ENCODE measurements around the gene AGPAT4. TPM values are rescaled to one million over a fixed set of nuclear protein-coding genes. Genes with fewer than 3 reads are reported as not detected.

The AGPAT4 gene
- total and polyA plus RNA-seq, 5 donors, result 1.5 to 5.1 (median 3.1) TPM

DNA sequence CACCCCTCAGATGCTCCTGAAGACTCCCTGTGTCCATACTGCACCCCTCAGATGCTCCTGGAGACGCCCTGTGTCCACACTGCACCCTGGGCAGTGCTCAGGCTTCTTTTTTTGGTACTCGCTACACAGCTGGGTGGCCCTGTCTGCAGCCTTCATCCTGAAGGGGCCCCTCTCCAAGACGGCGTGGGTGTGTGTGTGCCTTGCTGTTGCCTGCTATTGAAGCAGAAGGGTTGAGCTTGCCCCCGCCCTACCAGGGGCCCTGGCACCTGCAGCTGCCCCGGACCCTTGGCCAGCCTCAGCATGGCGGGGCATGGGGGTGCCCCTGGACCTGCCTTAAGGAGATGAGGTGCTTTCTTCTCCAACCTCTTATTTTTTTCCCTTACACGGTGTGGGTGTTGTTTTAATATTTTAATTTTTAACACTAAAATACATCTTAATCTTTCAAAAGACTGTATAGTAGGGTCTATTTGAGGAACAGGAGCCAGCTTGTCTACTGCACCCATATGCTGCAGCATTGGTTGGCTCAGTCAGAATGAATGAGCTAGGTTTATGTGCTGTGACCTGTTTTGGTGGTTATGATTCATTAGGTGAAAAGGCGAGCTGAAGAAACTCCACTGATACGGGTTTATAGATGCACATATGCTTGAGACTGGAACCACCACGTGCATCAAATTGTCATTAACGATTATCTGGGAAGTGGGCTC lies 135.9 kb downstream of the AGPAT4 start:
- intact Hi-C loops (cut with DNase I), result no loop called here
- Histone ChIP-seq H3K4me1 (ENCODE audit: control insufficient read depth, insufficient read depth, low read length) (peaks cover 4% of the 10 kb centered on the region), H3K27ac (ENCODE audit: low read length) (no peak overlapping the region), H3K4me3 (ENCODE audit: low read length) (no peak overlapping the region), H3K27me3 (ENCODE audit: control insufficient read depth, insufficient read depth) (no peaks in the 10 kb centered on the region), H3K9me3 (ENCODE audit: control insufficient read depth, low read length) (no peaks in the 10 kb centered on the region)
- WGBS, result 97% methylated on average over 12 of the region's 12 CpGs
- DNase-seq (no peak), ATAC-seq (no peak)

DNA sequence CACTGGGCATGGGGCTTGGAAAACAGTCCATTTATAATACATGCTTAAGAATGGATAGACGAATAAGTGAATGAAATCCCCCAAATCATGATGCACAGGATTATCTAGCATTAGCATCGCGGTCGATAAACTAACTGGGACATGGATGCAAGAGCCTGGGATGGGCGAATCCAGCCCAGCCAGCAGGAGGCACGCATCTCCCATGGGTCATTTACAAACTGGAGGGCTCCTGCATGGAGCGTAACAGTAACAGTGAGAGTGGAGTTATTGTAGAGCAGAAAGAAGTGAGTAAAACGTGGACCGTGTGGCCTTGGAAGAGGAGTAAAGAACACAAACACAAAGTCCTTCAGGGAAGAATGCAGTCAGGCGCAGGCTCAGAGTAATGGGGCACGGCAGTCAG lies 136.5 kb downstream of the AGPAT4 start:
- Histone ChIP-seq H3K9me3 (ENCODE audit: control insufficient read depth, low read length) (no peaks in the 10 kb centered on the region), H3K4me1 (ENCODE audit: control insufficient read depth, insufficient read depth, low read length) (peaks cover 4% of the 10 kb centered on the region), H3K4me3 (ENCODE audit: low read length) (no peak overlapping the region), H3K27me3 (ENCODE audit: control insufficient read depth, insufficient read depth) (no peaks in the 10 kb centered on the region), H3K27ac (ENCODE audit: low read length) (no peak overlapping the region)
- no peak for DNase-seq
- no peak for ATAC-seq
- 95% methylated on average over 11 of the region's 11 CpGs for WGBS
- intact Hi-C loops (cut with DNase I), result no loop called here

GRCh38 chr6:161136655-161137054 lies 137.2 kb downstream of the AGPAT4 start:
- H3K27me3 ChIP-seq (ENCODE audit: control insufficient read depth, insufficient read depth), result no peaks in the 10 kb centered on the region
- intact Hi-C loops (cut with DNase I), result no loop called here
- DNase-seq (no peak), ATAC-seq (no peak)
- no peak overlapping the region for H3K27ac ChIP-seq (ENCODE audit: low read length)
- no peak overlapping the region for H3K4me3 ChIP-seq (ENCODE audit: low read length)
- H3K9me3 ChIP-seq (ENCODE audit: control insufficient read depth, low read length), result no peaks in the 10 kb centered on the region
- WGBS, result 87% methylated on average over 11 of the region's 11 CpGs
- H3K4me1 ChIP-seq (ENCODE audit: control insufficient read depth, insufficient read depth, low read length), result peaks cover 4% of the 10 kb centered on the region

GRCh38 chr6:161135695-161136591 lies 137.9 kb downstream of the AGPAT4 start:
- no peak for DNase-seq
- intact Hi-C loops (cut with DNase I), result no loop called here
- 83% methylated on average over 23 of the region's 23 CpGs for WGBS
- H3K9me3 ChIP-seq (ENCODE audit: control insufficient read depth, low read length), result no peaks in the 10 kb centered on the region
- H3K27me3 ChIP-seq (ENCODE audit: control insufficient read depth, insufficient read depth), result no peaks in the 10 kb centered on the region
- no peak for ATAC-seq
- no peak overlapping the region for H3K27ac ChIP-seq (ENCODE audit: low read length)
- no peak overlapping the region for H3K4me3 ChIP-seq (ENCODE audit: low read length)
- H3K4me1 ChIP-seq (ENCODE audit: control insufficient read depth, insufficient read depth, low read length), result peaks cover 4% of the 10 kb centered on the region

- DNase-seq (no peak), ATAC-seq (no peak)
- 96% methylated on average over 17 of the region's 17 CpGs for WGBS
- Histone ChIP-seq H3K4me1 (ENCODE audit: control insufficient read depth, insufficient read depth, low read length) (peaks cover 4% of the 10 kb centered on the region), H3K27ac (ENCODE audit: low read length) (no peak overlapping the region), H3K27me3 (ENCODE audit: control insufficient read depth, insufficient read depth) (no peaks in the 10 kb centered on the region), H3K9me3 (ENCODE audit: control insufficient read depth, low read length) (no peaks in the 10 kb centered on the region), H3K4me3 (ENCODE audit: low read length) (no peak overlapping the region)
- intact Hi-C loops (cut with DNase I), result no loop called here
Measured at GRCh38 chr6:161134550-161135298, 139.1 kb downstream of the AGPAT4 start.

DNA sequence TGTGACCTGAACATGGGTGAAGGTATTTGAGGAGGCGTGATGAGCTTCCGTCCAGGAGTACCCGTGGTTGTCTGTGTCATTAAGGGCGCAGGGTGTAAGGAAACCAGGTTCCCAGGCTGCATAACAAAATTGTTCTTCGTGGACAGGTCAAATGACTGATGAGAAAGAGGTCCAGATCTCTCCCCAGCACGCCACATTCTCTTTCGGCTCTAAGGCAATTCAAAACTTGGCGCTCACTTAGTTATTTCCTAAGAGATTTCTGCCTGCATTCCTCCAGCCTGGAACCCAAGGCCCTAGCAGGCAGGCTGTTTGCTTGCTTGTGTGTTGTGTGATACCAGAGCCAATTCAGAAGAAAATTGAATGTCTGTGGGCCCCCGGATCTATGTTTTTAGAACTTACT lies 139.9 kb downstream of the AGPAT4 start:
- Histone ChIP-seq H3K27me3 (ENCODE audit: control insufficient read depth, insufficient read depth) (no peaks in the 10 kb centered on the region), H3K9me3 (ENCODE audit: control insufficient read depth, low read length) (no peaks in the 10 kb centered on the region), H3K4me1 (ENCODE audit: control insufficient read depth, insufficient read depth, low read length) (peaks cover 4% of the 10 kb centered on the region), H3K27ac (ENCODE audit: low read length) (no peak overlapping the region), H3K4me3 (ENCODE audit: low read length) (no peak overlapping the region)
- intact Hi-C loops (cut with DNase I), result no loop called here
- no peak for DNase-seq
- WGBS, result 65% methylated on average over 9 of the region's 9 CpGs
- peak in 1 of 2 donors; percentile 51 for ATAC-seq

- Histone ChIP-seq H3K27ac (ENCODE audit: low read length) (no peak overlapping the region), H3K9me3 (ENCODE audit: control insufficient read depth, low read length) (no peaks in the 10 kb centered on the region), H3K4me1 (ENCODE audit: control insufficient read depth, insufficient read depth, low read length) (peaks cover 4% of the 10 kb centered on the region), H3K4me3 (ENCODE audit: low read length) (no peak overlapping the region), H3K27me3 (ENCODE audit: control insufficient read depth, insufficient read depth) (no peaks in the 10 kb centered on the region)
- 93% methylated on average over 11 of the region's 11 CpGs for WGBS
- no peak for DNase-seq
- intact Hi-C loops (cut with DNase I), result no loop called here
- no peak for ATAC-seq
Measured at GRCh38 chr6:161132384-161132783, 141.5 kb downstream of the AGPAT4 start.

DNA sequence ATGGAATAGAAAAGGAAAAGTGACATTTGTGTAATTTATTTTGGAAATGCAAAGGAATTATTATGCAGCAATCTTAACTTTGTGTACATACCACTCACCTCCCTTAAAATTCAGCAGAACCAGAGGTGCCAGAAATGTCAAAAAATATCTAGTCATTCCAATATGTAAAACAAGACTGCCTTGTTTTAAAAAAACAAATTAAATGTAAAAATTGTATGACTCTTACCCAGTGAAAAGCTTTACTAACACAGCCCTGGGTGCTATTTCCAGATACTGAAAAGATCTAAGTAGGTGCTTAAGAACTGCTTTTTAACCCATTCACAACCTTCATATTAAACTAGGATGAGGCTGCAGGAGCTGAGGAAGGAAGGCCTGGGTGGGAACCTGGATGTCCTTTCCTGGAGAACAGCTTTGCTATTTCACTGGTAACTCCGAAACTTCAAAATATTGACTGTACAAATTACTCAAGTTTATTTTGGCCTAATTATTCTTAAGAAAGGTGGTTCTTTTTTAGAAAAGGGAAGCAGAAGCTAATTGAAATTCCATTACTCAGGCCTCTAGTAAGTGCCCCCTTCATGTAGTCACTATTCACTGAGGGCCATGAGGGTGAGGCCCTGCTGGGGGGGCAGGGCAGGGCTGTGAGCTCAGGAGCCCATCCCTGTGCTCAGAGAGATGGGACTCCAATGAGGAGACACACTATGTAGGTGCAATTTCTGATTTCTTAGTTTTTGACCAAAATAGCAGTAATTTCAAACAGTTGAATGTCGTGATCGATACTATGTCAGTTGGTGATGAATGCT lies 142.7 kb downstream of the AGPAT4 start:
- Histone ChIP-seq H3K9me3 (ENCODE audit: control insufficient read depth, low read length) (no peaks in the 10 kb centered on the region), H3K4me3 (ENCODE audit: low read length) (no peak overlapping the region), H3K4me1 (ENCODE audit: control insufficient read depth, insufficient read depth, low read length) (peaks cover 4% of the 10 kb centered on the region), H3K27me3 (ENCODE audit: control insufficient read depth, insufficient read depth) (no peaks in the 10 kb centered on the region), H3K27ac (ENCODE audit: low read length) (no peak overlapping the region)
- no peak for DNase-seq
- ATAC-seq, result peak in 1 of 2 donors; percentile 77
- intact Hi-C loops (cut with DNase I), result no loop called here
- 96% methylated on average over 3 of the region's 3 CpGs for WGBS

- Histone ChIP-seq H3K4me3 (ENCODE audit: low read length) (no peak overlapping the region), H3K4me1 (ENCODE audit: control insufficient read depth, insufficient read depth, low read length) (peaks cover 4% of the 10 kb centered on the region), H3K27ac (ENCODE audit: low read length) (no peak overlapping the region), H3K27me3 (ENCODE audit: control insufficient read depth, insufficient read depth) (no peaks in the 10 kb centered on the region), H3K9me3 (ENCODE audit: control insufficient read depth, low read length) (no peaks in the 10 kb centered on the region)
- ATAC-seq (no peak), DNase-seq (no peak)
- WGBS, result 86% methylated on average over 7 of the region's 7 CpGs
- intact Hi-C loops (cut with DNase I), result no loop called here
Measured at GRCh38 chr6:161130541-161130940, 143.3 kb downstream of the AGPAT4 start.

- WGBS, result 93% methylated on average over 12 of the region's 12 CpGs
- no peak for ATAC-seq
Measured at GRCh38 chr6:161128680-161129196, 145.1 kb downstream of the AGPAT4 start.

More at GRCh38 chr6:161128680-161129196, 145.1 kb downstream of the AGPAT4 start:
- Histone ChIP-seq H3K9me3 (ENCODE audit: control insufficient read depth, low read length) (no peaks in the 10 kb centered on the region), H3K27ac (ENCODE audit: low read length) (no peak overlapping the region), H3K27me3 (ENCODE audit: control insufficient read depth, insufficient read depth) (no peaks in the 10 kb centered on the region), H3K4me3 (ENCODE audit: low read length) (no peak overlapping the region), H3K4me1 (ENCODE audit: control insufficient read depth, insufficient read depth, low read length) (peaks cover 4% of the 10 kb centered on the region)
- no peak for DNase-seq
- intact Hi-C loops (cut with DNase I), result no loop called here
